ENCODE results near the gene WEE2.

WEE2 gene

DNA sequence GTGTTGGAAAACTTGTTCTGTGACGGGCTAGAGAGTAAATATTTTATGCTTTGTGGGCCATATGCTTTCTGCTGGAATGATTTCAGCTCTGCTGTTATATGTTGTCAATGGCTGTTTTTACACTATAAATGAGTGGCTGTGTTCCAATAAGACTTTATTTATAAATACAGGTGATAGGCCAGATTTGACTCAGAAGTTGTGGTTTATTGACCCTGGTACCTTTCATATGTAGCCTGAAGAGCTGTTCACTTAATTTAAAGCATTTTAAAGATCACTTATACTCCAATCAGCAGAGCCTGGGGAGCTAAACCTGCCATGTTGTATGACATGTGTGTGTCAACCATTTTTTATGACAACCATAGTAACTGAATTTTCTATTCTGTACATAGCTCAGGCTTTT, 20.9 kb downstream of the WEE2 start:
- Histone ChIP-seq H3K4me3 (ENCODE audit: low read length) (no peak overlapping the region), H3K79me2 (ENCODE audit: control insufficient read depth, low read length) (no peaks in the 10 kb centered on the region), H3K9me2 (replicated peaks; ENCODE audit: control insufficient read depth, low read length) (no peaks in the 10 kb centered on the region), H3K27ac (ENCODE audit: low read depth, low read length) (no peak overlapping the region), H3K36me3 (ENCODE audit: control insufficient read depth, low read length) (no peaks in the 10 kb centered on the region), H3K4me2 (ENCODE audit: low read length) (no peak overlapping the region), H3K4me1 (ENCODE audit: control insufficient read depth, low read length) (no peaks in the 10 kb centered on the region), H3K27me3 (ENCODE audit: control insufficient read depth, low read length) (no peaks in the 10 kb centered on the region), H3K9me3 (ENCODE audit: control insufficient read depth, insufficient read depth, low read length) (no peaks in the 10 kb centered on the region), H4K20me1 (ENCODE audit: control insufficient read depth, insufficient read depth, low read depth, low read length) (no peaks in the 10 kb centered on the region), H3F3A (ENCODE audit: control insufficient read depth, insufficient read depth) (no peaks in the 10 kb centered on the region)
- TF ChIP-seq EZH2phosphoT487 (IDR thresholded peaks at IDR 0.05; ENCODE audit: borderline replicate concordance, low read length): no peak
- TF ChIP-seq, protein P1, sequence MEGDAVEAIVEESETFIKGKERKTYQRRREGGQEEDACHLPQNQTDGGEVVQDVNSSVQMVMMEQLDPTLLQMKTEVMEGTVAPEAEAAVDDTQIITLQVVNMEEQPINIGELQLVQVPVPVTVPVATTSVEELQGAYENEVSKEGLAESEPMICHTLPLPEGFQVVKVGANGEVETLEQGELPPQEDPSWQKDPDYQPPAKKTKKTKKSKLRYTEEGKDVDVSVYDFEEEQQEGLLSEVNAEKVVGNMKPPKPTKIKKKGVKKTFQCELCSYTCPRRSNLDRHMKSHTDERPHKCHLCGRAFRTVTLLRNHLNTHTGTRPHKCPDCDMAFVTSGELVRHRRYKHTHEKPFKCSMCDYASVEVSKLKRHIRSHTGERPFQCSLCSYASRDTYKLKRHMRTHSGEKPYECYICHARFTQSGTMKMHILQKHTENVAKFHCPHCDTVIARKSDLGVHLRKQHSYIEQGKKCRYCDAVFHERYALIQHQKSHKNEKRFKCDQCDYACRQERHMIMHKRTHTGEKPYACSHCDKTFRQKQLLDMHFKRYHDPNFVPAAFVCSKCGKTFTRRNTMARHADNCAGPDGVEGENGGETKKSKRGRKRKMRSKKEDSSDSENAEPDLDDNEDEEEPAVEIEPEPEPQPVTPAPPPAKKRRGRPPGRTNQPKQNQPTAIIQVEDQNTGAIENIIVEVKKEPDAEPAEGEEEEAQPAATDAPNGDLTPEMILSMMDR (IDR thresholded peaks at IDR 0.05; ENCODE audit: low read depth, low read length, poor library complexity, severe bottlenecking): no peak

DNA sequence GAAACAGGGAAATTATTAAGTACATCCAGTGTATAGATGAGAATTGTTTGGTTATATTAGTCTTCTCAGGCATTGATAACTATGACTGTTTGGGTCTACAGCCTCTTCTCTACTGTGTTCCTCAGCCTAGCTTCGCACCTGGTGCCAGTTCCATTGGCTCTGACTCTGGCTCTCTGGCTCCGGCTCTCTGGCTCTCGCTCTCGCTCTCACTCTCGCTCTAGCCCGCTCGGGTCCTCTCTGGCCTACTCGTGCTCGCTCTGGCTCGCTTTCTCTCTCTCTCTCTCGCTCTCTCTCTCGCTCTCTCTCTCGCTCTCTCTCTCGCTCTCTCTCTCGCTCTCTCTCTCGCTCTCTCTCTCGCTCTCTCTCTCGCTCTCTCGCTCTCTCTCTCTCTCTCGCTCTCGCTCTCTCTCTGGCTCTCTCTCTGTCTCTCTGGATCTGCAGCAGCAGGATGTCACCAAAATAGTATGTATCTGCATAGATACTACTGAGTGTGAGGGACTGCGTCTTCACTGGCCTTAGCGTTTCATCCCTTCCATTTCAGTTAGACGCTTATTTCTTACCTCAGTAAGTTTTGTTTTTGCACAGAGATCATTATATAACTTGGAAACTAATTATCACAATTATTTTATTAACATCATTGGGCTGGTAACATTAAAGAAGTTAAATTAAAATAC, 23.5 kb downstream of the WEE2 start:
- Histone ChIP-seq H3K27me3 (ENCODE audit: control insufficient read depth, low read length) (no peaks in the 10 kb centered on the region), H3K79me2 (ENCODE audit: control insufficient read depth, low read length) (no peaks in the 10 kb centered on the region), H3F3A (ENCODE audit: control insufficient read depth, insufficient read depth) (no peaks in the 10 kb centered on the region), H3K4me2 (ENCODE audit: low read length) (no peak overlapping the region), H4K20me1 (ENCODE audit: control insufficient read depth, insufficient read depth, low read depth, low read length) (no peaks in the 10 kb centered on the region), H3K36me3 (ENCODE audit: control insufficient read depth, low read length) (no peaks in the 10 kb centered on the region), H3K9me2 (replicated peaks; ENCODE audit: control insufficient read depth, low read length) (no peaks in the 10 kb centered on the region), H3K27ac (ENCODE audit: low read depth, low read length) (no peak overlapping the region), H3K9me3 (ENCODE audit: control insufficient read depth, insufficient read depth, low read length) (no peaks in the 10 kb centered on the region), H3K4me1 (ENCODE audit: control insufficient read depth, low read length) (peaks cover under 1% of the 10 kb centered on the region), H3K4me3 (ENCODE audit: low read length) (no peak overlapping the region)
- no peak for TF ChIP-seq EZH2phosphoT487 (IDR thresholded peaks at IDR 0.05; ENCODE audit: borderline replicate concordance, low read length)
- TF ChIP-seq, protein P1 (IDR thresholded peaks at IDR 0.05; ENCODE audit: low read depth, low read length, poor library complexity, severe bottlenecking): no peak

DNA sequence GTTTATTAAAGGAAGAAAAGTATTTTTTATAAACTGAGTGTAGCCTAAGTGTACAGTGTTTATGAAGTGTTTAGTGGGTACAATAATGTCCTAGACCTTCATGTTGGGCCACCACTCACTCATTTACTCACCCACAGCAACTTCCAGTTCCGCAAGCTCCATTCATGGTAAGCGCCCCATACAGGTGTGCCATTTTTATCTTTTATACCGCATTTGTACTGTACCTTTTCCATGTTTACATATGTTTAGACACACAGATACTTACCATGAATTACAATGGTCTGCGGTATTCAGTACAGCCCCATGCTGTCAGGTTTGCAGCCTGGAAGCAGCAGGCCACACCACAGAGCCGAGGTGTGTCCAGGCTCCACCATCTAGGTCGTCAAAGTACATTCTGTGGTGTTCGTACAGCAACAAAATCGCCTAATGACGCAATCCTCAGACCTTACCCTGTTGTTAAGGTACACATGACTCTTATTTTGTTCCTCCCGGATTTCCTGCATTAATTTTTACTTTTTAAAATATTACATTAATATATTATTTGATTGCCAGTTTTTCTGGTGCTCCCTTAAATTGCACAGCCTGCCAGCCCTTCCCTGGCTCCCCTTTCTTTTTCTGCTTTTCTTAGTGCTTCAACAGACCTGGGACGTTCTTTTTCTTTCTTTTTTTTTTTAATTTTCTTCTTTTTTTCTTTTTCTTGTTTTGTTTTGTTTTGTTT, 29.1 kb downstream of the WEE2 start:
- Histone ChIP-seq H3K4me1 (ENCODE audit: control insufficient read depth, low read length) (peaks cover 25% of the 10 kb centered on the region), H3K4me2 (ENCODE audit: low read length) (peak overlapping the region; percentile 77), H3K9me2 (replicated peaks; ENCODE audit: control insufficient read depth, low read length) (no peaks in the 10 kb centered on the region), H3F3A (ENCODE audit: control insufficient read depth, insufficient read depth) (peaks cover 3% of the 10 kb centered on the region; the same call in 1 of the 2 replicates), H3K27me3 (ENCODE audit: control insufficient read depth, low read length) (no peaks in the 10 kb centered on the region), H4K20me1 (ENCODE audit: control insufficient read depth, insufficient read depth, low read depth, low read length) (no peaks in the 10 kb centered on the region), H3K4me3 (ENCODE audit: low read length) (peak overlapping the region; percentile 86), H3K79me2 (ENCODE audit: control insufficient read depth, low read length) (peaks cover 43% of the 10 kb centered on the region), H3K36me3 (ENCODE audit: control insufficient read depth, low read length) (peaks cover 40% of the 10 kb centered on the region), H3K27ac (ENCODE audit: low read depth, low read length) (peak overlapping the region; percentile 67), H3K9me3 (ENCODE audit: control insufficient read depth, insufficient read depth, low read length) (no peaks in the 10 kb centered on the region)
- TF ChIP-seq, protein P1 (IDR thresholded peaks at IDR 0.05; ENCODE audit: low read depth, low read length, poor library complexity, severe bottlenecking): no peak
- TF ChIP-seq EZH2phosphoT487 (IDR thresholded peaks at IDR 0.05; ENCODE audit: borderline replicate concordance, low read length): no peak
